Measurements from ENCODE around the gene KRT9.
"Not testable (repeated sequence)": the region's sequence is repeated elsewhere in the genome, so short reads cannot be mapped to it uniquely, and the experiment has no call there.

KRT9 gene

GRCh38 chr17:41551365-41551764, 20.5 kb downstream of the KRT9 start:
- intact Hi-C loops (cut with DNase I) = no loop called here
- DNase-seq = no peak

- intact Hi-C loops (cut with DNase I) = loop anchor here (5.0 kb wide), 2 partner anchors 98 to 642 kb away; no protein-coding TSS in a partner anchor
- DNase-seq = peak in 1 of 42 donors; percentile 47
These were observed 22.2 kb downstream of the KRT9 start for GRCh38 chr17:41549596-41550039.

- peak; percentile 64 to 91 (median 82) for DNase-seq
These were observed 22.8 kb downstream of the KRT9 start for GRCh38 chr17:41548844-41549595.

GRCh38 chr17:41547921-41548843, 23.7 kb downstream of the KRT9 start:
- DNase-seq = peak in 40 of 42 donors; percentile 10 to 86 (median 49)
- intact Hi-C loops (cut with DNase I) = loop anchor here (5.0 kb wide), 2 partner anchors 99 to 641 kb away; no protein-coding TSS in a partner anchor

More at GRCh38 chr17:41548844-41549595, 22.8 kb downstream of the KRT9 start:
- intact Hi-C loops (cut with DNase I) = loop anchor here (5.0 kb wide), 2 partner anchors 98 to 642 kb away; no protein-coding TSS in a partner anchor

- intact Hi-C loops (cut with DNase I) = loop anchor here (5.0 kb wide), 2 partner anchors 100 to 640 kb away; no protein-coding TSS in a partner anchor
- no peak for DNase-seq
These were observed 24.4 kb downstream of the KRT9 start for GRCh38 chr17:41547378-41547841.

- intact Hi-C loops (cut with DNase I) = loop anchor here (5.0 kb wide), 2 partner anchors 100 to 640 kb away; no protein-coding TSS in a partner anchor
- DNase-seq = no peak
These were observed 25.0 kb downstream of the KRT9 start for GRCh38 chr17:41546819-41547218.

- intact Hi-C loops (cut with DNase I) = loop anchor here (5.0 kb wide), 2 partner anchors 101 to 639 kb away; no protein-coding TSS in a partner anchor
These were observed 25.9 kb downstream of the KRT9 start for GRCh38 chr17:41545829-41546410.

GRCh38 chr17:41544935-41545334, 26.9 kb downstream of the KRT9 start:
- intact Hi-C loops (cut with DNase I) = loop anchor here (5.0 kb wide), 2 partner anchors 102 to 638 kb away; no protein-coding TSS in a partner anchor

More at GRCh38 chr17:41545829-41546410, 25.9 kb downstream of the KRT9 start:
- DNase-seq = no peak

GRCh38 chr17:41544491-41544892, 27.4 kb downstream of the KRT9 start:
- DNase-seq = no peak
- intact Hi-C loops (cut with DNase I) = no loop called here

More at GRCh38 chr17:41544935-41545334, 26.9 kb downstream of the KRT9 start:
- DNase-seq = no peak

GRCh38 chr17:41542786-41543185, 29.1 kb downstream of the KRT9 start:
- DNase-seq; intact Hi-C loops (cut with DNase I): not testable (repeated sequence)

GRCh38 chr17:41542357-41542756, 29.5 kb downstream of the KRT9 start:
- no peak for DNase-seq
- intact Hi-C loops (cut with DNase I) = no loop called here

- intact Hi-C loops (cut with DNase I) = no loop called here
These were observed 30.8 kb downstream of the KRT9 start for GRCh38 chr17:41540921-41541625.

GRCh38 chr17:41539979-41540701, 31.7 kb downstream of the KRT9 start:
- intact Hi-C loops (cut with DNase I) = no loop called here
- DNase-seq = no peak

More at GRCh38 chr17:41540921-41541625, 30.8 kb downstream of the KRT9 start:
- no peak for DNase-seq

- intact Hi-C loops (cut with DNase I) = no loop called here
These were observed 32.8 kb downstream of the KRT9 start for GRCh38 chr17:41539071-41539492.

GRCh38 chr17:41538565-41538991, 33.3 kb downstream of the KRT9 start:
- intact Hi-C loops (cut with DNase I) = no loop called here

More at GRCh38 chr17:41539071-41539492, 32.8 kb downstream of the KRT9 start:
- DNase-seq = no peak

GRCh38 chr17:41537990-41538389, 33.9 kb downstream of the KRT9 start:
- intact Hi-C loops (cut with DNase I) = no loop called here
- no peak for DNase-seq

More at GRCh38 chr17:41538565-41538991, 33.3 kb downstream of the KRT9 start:
- no peak for DNase-seq

GRCh38 chr17:41537614-41537954, 34.3 kb downstream of the KRT9 start:
- intact Hi-C loops (cut with DNase I) = no loop called here
- DNase-seq = no peak
